GM19468 (cell line): Measurements from ENCODE around the gene PTGDS.

Experiments used
- ATAC-seq: cut with Tn5 transposase; IDR thresholded peaks from one replicate; pipeline ENCODE4 v1.9.1; 2021; ENCODE audit warnings: mild to moderate bottlenecking, moderate library complexity, moderate number of reproducible peaks; ENCODE audit not compliant: unreplicated experiment; ENCODE audit errors: extremely low read depth

The PTGDS gene

DNA sequence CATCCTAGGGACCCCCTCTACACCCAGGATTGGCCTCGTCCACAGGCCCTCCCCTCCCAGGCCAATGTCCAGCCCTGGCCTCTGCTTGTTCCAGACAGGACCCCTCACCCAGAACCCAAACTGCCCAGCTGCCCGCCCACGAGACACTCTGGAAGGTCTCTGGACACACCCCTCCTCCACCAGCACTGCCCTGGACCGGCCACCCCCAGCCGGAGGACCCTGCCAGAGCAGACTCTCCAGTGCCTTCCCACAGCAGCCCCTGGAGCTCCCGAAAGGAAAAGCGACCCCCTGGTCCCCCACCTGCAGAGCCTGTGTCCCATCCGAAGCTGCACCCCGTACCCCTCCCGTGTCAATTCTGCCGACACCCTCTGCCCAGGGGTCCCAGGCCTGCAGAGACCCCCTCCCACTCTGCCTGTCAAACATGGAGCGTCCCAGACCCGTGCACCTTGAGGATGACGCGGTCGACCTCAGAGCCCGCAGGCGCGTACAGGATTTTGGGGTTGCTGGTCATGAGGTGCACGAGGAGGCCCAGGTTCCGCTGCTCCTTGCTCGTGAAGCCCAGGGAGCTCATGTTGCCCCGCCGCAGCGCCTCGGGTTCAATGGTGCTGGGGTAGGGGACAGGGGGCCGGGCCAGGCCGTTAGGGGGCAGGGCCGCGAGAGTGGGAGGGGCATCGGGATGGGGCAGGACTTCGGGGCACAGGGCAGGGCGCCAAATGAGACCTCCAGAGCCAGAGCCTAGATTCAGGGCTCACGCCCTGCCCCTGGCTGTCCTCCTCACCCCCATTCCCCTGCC, 42.8 kb downstream of the PTGDS start:
- ATAC-seq = no peak

DNA sequence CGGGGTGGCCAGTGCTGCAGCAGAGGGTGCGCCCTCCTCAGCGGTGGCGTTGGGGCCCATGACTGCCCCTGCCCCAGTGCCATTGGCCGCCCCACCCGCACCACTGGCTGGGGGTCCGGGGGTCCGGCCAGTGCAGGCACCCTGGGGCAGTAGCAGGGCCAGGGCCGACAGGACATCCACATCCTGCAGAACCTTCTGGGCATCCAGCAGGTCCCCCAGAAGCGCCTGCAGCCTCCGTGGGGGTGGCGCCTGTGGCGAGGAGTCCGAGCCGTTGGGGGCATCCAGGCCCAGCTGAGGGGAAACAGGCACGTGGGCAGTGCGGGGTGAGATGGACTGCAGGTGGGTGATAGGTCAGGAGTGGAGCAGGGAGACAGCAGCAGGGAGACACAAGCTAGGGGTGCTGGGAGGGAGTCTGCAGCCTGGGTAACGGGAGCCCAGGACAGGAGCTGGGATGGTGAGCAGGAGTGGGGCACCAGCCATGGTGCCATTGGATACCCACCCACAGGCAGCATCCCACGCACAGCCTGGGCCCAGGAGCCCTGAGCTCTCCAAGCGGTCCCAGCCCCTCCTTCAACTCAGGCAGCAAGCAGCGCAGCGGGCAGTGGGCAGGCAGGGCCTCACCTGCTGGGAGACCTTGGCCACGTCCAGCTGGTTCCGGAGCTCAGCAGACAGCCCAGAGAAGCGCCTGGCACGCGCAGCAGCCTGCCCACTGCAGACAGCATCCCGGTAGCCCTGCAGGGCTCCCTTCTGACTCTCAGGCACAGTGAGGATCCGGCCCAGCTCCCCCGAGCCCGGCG, 43.7 kb downstream of the PTGDS start:
- ATAC-seq = no peak

DNA sequence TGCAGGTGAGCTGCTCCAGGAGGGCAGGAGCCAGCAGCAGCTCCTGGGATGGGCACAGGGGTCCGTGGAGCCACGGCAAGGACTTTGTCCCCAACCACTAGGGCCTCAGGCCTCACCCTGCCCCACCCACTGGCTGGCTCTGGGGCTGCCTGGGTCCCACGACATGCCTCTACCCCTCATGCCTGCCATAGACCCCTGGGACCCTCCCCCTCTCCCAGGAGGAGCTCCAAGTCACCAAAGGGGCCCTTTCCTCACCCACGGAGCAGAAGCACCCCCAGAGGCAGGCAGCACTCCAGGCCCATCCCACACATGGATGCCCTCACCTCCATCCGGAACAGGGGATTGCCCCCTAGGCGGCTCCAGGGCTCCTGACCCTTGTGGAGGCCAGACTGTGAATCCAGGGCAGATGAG, 44.3 kb downstream of the PTGDS start:
- ATAC-seq = no peak

DNA sequence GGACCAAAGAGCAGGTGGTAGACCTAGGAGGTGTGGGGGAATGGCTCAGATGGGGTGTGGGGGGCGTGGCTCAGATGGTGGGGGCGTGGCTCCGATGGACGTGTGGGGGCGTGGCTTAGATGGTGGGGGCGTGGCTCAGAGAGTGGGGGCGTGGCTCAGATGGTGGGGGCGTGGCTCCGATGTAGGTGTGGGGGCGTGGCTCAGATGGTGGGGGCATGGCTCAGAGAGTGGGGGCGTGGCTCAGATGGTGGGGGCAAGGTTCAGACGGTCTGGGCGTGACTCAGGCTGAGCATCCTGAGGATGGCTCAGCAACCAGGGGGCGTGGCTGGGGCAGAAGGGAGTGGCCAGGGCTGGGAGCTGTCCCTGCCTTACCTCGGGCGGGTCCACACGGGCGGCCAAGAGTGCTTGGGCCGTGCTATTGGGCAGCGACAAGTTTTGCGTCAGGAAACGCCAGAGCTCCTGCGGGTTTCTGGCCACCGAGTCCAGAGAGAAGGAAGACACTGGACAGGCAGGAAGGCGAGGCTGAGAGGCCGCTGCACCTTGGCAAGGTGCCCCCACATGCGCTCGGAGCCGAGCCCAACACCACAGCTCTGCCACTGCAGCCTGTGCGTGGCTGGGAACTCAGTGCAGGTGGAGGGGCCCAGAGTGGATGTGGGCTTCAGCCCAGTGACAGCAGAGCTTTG, 44.8 kb downstream of the PTGDS start:
- no peak for ATAC-seq

DNA sequence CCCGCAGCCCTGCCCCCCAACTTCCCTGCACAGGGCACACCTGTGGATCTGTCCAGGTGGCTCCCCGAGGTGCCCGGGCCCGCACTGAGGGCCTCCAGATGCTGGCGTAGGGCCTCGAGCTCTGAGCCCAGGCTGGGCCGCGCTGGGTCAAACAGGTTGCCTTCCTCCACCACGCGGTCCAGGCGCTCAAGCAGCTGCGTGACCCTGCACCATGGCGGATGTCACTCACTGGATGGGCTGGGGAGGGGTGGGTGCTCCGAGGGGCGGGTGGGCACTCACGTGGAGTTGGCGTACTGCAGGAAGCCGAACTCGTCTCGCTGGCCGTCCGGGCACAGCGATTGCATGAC, 45.3 kb downstream of the PTGDS start:
- no peak for ATAC-seq

DNA sequence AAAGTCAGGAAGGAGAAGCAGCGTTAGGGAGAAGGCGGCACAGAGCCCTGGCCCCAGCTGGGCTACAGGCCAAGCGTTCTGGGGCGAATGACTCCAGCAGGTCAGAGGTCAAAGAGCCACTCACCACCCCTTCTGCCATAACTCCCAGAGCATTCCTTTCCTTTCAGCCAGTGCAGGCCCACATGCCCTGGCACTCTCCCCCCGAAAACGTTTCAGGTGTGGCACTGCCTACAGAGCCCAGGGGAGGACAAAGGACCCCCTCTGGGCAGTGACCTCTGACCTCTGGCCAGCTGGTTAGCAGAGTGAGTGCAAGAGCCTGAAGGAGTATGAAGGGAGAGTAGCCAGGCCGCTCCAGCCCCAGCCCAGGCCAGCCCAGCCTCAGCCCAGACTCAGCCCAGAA, 45.9 kb downstream of the PTGDS start:
- no peak for ATAC-seq

DNA sequence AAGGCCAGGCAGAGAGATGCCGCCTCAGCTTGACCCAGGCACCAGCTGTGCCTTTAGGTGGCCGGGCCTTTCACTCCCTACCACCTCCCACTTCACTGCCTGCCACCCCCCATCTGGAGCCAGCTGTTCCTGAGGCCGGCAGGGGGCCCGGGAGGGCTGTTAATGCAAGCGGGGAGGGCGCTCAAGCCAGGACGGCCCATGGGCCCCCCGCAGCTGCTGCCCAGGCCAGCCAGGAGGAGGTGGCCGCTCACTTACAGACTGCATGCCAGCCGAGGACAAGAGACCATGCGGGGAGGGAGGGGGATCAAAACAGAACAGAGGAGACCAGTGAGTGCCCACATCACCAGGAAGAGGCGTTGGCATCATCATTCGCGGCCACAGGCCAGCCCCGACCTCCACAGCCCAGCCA, 46.3 kb downstream of the PTGDS start:
- ATAC-seq = no peak

DNA sequence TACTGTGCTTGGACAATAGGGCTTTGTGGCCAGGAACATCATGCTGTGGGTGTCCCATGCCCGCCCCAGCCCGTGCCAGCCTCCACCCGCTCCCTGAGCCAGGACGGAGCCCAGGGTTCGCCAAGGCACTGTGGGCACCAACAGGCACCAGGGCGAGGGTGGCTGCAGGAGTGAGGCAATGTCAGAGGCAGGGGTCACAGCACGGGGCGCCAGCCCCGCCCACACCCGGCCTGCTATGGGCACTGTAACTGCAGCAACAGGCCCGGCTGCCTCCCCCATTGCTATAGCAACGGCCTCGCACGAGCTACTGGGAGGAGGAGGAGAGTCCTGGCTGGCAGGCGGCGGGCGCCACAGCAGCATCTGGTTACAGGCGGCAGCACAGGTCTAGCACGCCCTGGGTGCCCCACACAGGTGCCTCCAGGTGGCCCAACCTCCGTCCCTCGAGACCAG, 48.2 kb downstream of the PTGDS start:
- ATAC-seq = no peak

DNA sequence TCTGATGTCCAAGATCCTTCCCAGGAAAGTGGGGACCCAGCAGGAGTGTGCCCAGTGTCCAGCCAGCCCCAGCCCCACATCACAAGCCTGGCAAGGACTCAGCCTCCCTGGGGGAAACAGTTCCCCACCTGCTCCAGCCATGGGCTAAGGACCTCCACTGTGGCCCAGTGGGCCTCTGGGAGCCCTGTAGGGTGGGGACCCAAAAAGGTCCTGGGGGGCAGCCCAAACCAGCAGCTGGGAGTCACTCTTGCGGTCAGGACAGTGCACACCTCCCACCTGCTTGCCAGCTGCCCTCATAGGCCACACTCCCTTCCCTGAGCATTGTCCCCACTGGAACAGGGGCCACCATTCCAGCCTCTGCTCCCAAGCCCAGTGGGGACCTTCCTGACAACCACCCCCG, 49.1 kb downstream of the PTGDS start:
- ATAC-seq = no peak

DNA sequence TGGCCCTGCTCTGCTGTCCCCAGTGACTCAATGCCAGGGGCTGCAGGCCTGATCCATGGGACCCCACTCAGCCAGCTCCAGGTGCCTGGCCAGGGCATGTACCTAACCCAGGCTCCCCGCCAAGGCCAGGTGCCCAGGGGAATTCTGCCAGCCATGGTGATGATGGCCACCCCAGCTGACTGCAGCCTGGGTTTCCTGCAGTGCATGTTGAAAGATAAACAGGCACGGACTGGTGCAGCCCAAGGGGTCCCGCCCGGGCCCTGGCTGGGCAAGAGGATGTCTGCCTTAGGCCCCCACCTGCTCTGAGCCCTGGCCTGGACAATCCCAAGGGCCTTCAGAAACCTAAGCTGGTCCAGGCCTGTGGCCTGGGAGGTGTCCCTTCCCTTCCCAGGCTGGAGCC, 49.5 kb downstream of the PTGDS start:
- ATAC-seq = no peak

DNA sequence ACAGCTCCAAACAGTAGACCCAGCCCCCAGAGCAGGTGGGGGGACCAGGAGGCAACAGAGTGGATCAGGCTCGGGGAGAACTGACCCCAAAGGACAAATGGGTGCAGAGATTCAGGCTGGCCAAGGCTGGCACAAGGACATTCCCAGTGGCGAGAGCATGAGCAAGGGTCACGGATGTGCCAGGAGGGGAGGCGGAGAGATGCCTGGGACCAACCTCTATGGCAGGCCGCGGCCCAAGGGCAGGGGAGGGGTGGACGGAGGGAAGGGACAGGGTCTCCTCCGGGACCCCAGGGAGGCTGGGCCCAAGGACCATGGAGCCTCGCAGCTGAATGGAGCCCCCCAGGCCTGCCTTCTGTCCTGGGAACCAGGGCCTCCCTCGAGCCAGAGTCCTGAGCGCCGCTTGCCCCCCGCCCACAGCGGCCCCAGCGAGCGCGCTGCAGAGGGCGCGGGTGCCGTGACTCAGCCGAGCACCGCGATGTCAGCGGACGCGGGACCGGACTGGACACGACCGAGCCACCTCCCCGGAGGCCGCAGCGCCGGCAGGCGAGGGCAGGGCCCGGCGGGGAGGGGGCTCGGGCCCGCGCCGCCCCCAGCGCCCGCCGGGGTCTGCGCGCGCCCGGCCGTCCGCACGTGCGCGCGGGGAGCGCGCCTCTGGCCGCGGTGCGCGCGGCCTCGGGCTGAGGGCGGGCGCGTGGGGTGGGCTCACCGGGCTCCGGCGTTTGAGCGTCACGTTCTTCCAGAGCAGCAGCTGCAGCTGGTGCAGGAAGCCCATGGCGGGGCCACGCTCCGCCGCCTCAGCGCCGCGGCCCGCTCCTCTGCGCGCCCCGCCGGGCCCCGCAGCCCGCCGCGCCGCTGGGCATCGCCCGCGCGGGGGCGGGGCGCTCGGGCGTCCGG, 50.3 kb downstream of the PTGDS start, which contains the start of gene ABCA2:
Gene ABCA2, minus strand, starts transcription at position 869 of the 894 bp plus-strand sequence. Its CDS starts 97 bp downstream, at position 772.
- no peak for ATAC-seq

DNA sequence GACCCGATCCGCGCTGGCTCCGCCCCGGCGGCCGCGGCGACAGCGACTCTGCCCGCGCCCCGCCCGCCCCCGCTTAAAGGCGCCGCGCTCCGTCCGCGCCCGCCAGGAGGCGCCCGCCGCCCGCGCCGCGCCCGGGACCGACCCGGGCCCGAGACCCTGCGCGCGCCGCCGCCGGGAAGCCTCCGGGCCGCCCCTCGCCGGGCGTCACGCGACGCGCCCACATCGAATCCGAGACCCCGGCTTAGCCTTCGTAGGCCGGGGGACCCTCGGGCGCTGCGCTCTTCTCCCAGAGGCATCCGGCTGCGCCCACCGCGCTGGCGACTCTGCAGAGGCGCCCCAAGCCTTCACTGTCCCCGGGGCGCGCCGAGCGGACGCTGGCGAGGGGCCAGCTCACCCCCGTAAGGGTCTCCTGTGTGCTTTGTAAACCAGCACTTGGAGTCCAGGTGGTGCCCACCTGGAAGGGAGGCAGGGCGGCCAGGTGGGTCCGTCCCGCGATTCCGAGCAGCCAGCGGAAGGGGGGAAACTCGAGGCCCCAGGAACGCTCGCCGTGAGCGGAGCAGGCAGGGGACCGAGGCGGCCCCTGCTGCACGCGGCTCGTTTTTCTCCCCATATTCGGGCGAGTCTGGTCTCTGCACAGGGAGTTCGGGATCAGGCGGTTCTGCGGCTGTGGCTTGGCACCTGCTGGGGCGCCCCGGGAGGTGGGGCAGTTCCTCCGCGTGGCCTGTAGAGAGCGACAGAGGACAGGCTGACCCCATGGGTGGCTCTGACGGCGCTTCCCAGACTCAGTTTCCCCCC, 51.2 kb downstream of the PTGDS start:
- no peak for ATAC-seq

DNA sequence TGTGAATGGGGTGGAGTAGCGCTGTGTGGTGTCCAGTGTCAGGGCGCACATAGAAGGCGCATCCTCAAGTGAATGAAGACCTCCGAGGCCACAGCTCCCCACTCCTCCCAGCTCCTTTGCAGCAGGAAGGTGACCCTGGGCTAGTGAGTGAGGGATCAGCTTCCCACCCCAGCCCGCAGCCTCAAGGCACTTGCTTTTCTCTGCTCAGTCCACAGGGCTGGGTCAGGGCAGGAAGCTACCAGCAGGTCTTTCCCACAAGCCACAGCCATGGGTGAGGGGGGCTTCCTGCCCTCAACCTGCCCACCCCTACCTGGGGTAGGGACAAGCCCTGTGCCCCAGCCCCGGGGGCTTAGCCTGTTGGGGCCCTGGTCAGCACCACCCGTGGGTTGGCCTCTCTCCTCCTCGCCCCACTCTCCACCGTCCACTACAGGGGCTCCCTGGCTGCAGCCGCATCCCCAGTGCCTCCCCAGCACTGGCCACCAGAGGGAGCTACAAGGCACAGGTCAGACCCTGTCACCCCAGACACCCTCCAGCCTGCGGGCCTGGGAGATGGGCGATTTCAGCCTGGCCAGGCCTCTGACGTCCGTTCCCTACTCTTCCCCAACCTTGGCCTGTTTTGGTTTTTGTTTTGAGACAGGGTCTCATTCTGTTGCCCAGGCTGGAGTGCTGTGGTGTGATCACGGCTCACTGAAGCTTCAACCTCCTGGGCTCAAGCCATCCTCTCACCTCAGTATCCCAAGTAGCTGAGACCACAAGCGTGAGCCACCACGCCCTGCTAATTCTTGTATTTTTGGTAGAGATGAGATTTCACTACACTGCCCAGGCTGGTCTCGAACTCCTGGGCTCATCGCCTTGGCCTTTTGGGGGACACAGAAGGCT, 52.0 kb downstream of the PTGDS start:
- no peak for ATAC-seq

DNA sequence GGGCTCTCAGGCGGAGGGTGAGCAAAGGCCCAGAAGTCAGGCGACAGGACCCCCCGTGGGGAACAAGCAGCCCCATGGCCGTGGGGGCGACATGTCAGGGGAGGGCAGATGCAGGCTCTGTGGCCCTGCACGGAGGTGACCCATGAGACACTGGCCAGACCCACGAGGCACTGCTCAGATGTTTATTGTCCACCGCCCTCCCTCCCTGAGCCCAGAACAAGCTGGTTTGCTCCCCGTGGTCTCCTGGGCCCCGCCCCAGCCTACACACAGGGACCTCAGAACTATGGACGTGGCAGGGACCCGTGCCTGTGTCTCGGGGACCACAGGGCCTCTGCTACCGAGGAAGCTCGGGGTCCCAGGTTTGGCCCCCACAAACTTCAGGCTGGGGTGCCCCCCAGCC, 52.7 kb downstream of the PTGDS start:
- ATAC-seq = no peak

DNA sequence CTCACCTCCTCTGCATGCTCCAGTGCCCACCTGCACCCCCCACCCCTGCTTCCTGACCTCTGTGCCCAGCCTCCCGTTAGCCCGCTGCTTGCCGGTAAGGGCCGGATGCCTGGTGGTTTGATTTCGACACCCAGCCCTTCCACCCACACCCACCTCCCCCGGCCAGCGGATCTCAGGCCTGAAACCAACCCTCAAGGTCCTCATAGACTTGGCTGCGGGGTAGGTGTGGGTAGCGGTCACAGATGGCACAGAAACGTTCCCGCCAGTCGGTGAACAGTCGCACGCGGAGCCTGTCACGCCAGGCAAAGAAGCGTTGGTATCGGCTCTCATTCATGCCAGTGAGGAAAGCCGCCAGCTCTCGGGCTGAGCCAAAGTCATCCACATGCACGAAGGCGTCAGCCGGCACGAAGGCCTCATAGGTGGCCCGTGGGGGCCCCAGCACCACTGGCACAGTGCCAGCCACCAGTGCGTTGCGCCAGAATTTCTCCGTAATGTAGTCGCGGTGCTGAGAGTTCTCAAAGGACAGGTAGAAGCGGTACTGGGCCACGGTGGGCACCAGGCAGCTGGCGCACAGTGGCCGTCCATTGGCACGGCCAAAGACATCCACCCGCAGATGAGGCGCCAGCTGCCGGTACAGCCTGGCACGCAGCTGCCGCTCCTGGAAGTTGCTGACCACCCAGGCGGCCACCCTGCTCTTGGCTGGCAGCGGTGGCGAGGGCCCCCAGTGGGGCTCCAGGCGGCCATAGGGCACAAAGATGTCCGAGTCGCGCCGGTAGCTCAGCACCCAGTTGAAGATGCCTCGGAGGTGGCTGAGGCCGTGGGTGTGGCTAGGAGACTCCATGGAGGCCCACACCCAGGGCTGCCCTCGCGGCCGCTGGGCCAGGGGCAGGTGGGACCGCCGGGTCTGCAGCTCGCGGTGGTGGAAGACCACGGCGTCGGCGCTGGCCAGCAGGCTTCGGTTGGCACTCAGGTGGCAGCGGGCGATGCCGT, 53.5 kb downstream of the PTGDS start:
- no peak for ATAC-seq
